ENCODE measurements around the gene CETP. TPM values are rescaled to one million over a fixed set of nuclear protein-coding genes. Genes with fewer than 3 reads are reported as not detected.

The CETP gene
- total and polyA plus RNA-seq, 2 of the 8 experiments (the other 6 are each of a cell fraction or from before 2014, with no cell fraction given): not detected

GRCh38 chr16:57000271-57001025, 38.7 kb downstream of the CETP start (continued):
- no peak for TF ChIP-seq SP1 (IDR thresholded peaks at IDR 0.05; ENCODE audit: low read depth, low read length)
